GM12892 (cell line): Measurements from ENCODE around the gene OMG.

Source experiments
- POLR2A ChIP-seq: IDR thresholded peaks from 2 replicates; pipeline ENCODE4 v1.6.1; 2011; ENCODE audit warnings: low read depth, low read length, control low read depth
- POLR2AphosphoS5 ChIP-seq: IDR thresholded peaks from 2 replicates; pipeline ENCODE4 v1.6.1; 2011; ENCODE audit warnings: low read depth, low read length, control low read depth
- TAF1 ChIP-seq: IDR thresholded peaks from 2 replicates; pipeline ENCODE4 v1.6.1; 2011; ENCODE audit warnings: low read depth, mild to moderate bottlenecking, control low read depth, low read length, borderline replicate concordance

DNA sequence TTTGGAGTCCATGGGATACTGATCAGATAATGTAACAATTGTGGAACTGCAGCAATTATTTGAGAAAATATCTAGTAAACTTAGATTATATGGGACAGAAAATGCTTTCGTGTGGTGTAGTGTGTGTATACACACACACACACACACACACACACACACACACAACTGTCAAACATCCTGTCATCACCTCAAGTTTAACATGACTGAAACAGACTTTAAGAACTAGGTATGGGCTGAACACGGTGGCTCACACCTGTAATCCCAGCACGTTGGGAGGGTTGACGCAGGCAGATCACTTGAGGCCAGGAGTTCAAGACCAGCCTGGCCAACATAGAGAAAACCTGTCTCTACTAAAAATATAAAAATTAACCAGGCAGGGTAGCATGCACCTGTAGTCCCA lies 24.9 kb upstream of the OMG start:
- TF ChIP-seq TAF1 = no peak
- no peak for TF ChIP-seq POLR2AphosphoS5
- TF ChIP-seq POLR2A = no peak
